Omental fat pad (tissue), 4 donors: ENCODE results near the gene MTARC1. TPM values are rescaled to one million over a fixed set of nuclear protein-coding genes. Genes with fewer than 3 reads are reported as not detected.

Experiments used
- ATAC-seq: fragments of 150-250 bp; one replicate; pipeline ENCODE4 v1.9.1; 2016; ENCODE audit warnings: mild to moderate bottlenecking, moderate library complexity; ENCODE audit not compliant: low FRiP score
- DNase-seq: peaks from one replicate; pipeline ENCODE4 v3.0.0-alpha.2; 2019; ENCODE audit warnings: low spot score
- CTCF ChIP-seq, 3 donors: fragments of 450-650 bp; IDR thresholded peaks; one replicate each; pipeline ENCODE4 v1.5.1; 2016 to 2017; ENCODE audit warnings: antibody characterized with exemption in 3 of 3, mild to moderate bottlenecking in 3 of 3, moderate library complexity in 2 of 3
- total RNA-seq, 4 donors: library from RNA; depleted of rRNA; stranded (reverse); fragments of >200 nt; gene quantifications; one replicate each; pipeline ENCODE4 v1.1.0, GENCODE V29; 2016

MTARC1 gene
- total RNA-seq: 100 to 1,000 TPM in 3 of 4 donors, 10 to 100 TPM in 1; 87.2 to 394 (median 192) TPM

GRCh38 chr1:220786337-220787068 is at the start of gene MTARC1:
MTARC1 (plus strand) TSS chr1:220786913; CDS start chr1:220786945, 32 bp downstream.
- no peak for TF ChIP-seq CTCF (IDR thresholded peaks at IDR 0.05)
- ATAC-seq (peak; percentile 77), DNase-seq (no peak)

- ATAC-seq (no peak), DNase-seq (no peak)
- TF ChIP-seq CTCF (IDR thresholded peaks at IDR 0.05): no peak
Observed at GRCh38 chr1:220741349-220741748, 45.4 kb upstream of the MTARC1 start.

GRCh38 chr1:220741825-220742224 is 44.9 kb upstream of the MTARC1 start:
- no peak for DNase-seq
- TF ChIP-seq CTCF (IDR thresholded peaks at IDR 0.05): no peak
- ATAC-seq: no peak

GRCh38 chr1:220742520-220742919 is 44.2 kb upstream of the MTARC1 start:
- TF ChIP-seq CTCF (IDR thresholded peaks at IDR 0.05): no peak
- DNase-seq (no peak), ATAC-seq (no peak)

- ATAC-seq (no peak), DNase-seq (no peak)
- TF ChIP-seq CTCF (IDR thresholded peaks at IDR 0.05): no peak
Observed at GRCh38 chr1:220746851-220747250, 39.9 kb upstream of the MTARC1 start.

GRCh38 chr1:220747437-220748088 is 39.1 kb upstream of the MTARC1 start:
- ATAC-seq (peak; percentile 24), DNase-seq (no peak)
- no peak for TF ChIP-seq CTCF (IDR thresholded peaks at IDR 0.05)
